Measurements from ENCODE around the gene ANKRD27.

DNA sequence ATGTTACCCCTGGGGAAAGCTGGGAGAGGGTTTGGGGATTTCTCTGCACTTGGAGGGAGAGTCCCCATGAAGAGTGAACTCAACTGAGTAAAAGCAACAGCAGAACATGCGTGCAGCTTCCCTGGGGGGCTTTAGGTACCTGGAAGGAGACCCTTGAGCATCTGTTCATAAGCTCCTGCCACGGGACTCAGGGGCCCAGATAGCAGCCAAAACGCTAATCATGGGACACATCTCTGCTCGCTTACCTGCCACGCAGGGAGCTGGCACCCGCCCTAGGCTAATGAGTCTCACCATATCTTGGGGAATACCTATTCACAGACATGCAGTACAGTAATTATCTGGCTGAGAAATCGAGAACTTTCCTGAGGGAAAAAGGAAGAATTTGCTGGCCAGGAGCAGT is 60.1 kb downstream of the ANKRD27 start:
- no peak for TF ChIP-seq POLR2A (IDR thresholded peaks at IDR 0.05)
- TF ChIP-seq, protein P1, sequence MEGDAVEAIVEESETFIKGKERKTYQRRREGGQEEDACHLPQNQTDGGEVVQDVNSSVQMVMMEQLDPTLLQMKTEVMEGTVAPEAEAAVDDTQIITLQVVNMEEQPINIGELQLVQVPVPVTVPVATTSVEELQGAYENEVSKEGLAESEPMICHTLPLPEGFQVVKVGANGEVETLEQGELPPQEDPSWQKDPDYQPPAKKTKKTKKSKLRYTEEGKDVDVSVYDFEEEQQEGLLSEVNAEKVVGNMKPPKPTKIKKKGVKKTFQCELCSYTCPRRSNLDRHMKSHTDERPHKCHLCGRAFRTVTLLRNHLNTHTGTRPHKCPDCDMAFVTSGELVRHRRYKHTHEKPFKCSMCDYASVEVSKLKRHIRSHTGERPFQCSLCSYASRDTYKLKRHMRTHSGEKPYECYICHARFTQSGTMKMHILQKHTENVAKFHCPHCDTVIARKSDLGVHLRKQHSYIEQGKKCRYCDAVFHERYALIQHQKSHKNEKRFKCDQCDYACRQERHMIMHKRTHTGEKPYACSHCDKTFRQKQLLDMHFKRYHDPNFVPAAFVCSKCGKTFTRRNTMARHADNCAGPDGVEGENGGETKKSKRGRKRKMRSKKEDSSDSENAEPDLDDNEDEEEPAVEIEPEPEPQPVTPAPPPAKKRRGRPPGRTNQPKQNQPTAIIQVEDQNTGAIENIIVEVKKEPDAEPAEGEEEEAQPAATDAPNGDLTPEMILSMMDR (IDR thresholded peaks at IDR 0.05): no peak
